ENCODE measurements around the gene IL21.

Gene IL21

DNA sequence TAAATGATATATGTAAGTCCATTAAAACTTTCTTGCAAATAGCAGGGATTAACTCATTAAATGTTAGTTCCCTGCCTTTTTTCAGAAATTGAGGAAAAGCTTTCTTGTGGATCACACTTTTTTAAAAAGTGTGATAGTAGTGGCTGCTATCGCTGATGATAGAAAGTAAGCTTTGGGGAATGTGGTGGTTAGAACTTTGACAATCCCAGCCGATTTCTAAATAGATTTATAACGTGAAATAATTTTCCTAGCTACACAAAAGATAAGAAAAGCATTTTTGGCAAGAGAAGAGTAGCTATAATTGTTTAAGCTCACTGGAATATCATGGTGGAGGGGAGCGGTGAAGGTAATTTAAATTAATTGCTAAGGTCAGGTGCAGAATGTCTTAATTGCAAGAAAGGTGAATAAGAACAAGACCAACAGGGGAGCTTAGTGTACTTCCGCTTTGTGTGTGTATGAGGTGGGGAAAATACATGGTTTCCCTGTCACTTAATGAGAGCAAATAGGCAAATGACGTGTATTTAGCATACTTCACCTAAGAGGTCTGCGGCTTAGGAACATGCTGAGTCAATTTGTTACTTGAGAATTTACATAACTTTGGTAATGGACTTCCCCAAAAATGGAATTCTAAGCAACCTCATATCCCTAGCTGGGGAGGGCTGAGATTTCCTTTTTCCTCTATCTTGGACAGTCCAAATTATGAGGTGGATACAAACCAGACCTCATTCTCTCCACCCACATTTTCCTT lies 11.7 kb upstream of the IL21 start:
- no peak for DNase-seq

DNA sequence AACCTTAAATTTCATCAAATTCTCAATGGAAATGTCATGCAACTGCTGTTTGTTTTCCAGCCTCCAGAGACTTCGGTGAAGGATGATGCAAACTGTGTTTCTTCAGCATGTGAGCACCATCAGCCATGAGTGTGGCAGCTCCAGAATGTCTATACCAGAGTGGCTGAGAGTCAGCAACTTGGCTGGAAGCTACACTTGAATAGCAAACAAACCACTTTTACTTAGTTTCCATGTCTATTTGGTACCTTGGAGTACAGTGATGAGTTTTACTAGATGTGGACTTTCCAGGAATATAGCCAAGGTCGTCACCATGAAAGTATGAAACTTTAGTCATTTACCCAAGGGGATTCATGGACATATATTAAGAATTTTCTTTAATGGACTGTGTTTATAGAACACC lies 4.3 kb upstream of the IL21 start:
- no peak for DNase-seq

DNA sequence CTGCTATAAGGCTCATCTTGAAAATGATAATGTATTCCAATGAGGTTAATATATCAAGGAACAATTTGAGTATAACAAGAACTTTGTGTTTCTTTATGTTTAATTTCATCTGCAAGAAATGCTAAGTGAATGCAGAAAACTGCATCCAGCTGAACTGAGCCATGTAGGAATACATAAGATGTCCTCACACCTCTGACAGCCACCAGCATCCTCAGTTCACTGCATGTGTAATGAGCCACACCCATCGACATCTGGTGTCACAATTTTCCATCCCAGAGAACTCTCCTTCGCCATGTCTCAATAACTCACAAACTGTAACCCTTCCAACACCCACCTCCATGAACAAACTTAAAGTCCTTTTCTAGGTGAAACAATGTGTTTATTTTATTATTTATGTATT lies 3.3 kb upstream of the IL21 start:
- DNase-seq, result no peak

DNA sequence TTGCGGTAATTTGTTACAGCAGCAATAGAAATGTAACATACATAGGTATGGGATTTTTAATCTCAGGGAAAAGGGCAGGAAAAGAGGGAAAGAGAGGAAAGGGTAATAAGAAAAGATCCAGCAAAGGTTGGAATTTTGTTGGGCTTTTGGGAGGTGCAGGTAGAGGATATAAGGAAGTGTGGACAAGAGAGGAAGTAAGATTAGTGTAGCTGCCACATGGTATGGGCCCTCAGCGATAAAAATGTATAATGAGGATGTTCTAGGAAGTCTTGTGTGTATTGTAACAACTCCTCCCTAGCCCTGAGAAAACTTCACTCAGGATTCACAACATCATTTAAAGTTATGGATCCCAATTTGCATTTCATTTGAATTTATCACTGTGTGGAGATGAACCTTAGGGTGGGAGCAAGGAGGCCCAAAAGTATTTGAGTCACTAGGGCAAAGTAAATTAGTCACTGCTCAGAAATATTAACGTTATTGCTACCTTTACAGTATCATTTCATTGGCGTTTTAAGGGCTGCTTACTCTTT lies 2.8 kb upstream of the IL21 start:
- no peak for DNase-seq

DNA sequence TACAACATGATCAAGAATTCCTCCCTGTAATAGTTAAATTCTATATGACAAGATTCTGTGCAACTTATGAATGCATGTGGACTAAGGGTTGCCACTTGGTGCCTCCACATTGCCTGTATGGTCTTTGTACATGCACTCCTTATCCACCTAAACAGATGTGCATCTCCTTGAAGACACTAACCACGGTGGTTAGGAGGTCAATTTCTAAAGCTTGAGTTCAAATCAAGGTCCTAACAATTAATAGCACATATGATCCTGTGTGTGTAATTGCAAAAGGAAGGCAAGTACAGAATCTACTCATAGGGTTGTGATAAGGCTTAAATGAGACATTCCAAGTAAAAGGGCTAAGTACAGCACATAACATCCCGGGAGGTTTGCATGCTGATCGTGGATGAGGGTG lies 1.5 kb upstream of the IL21 start:
- DNase-seq, result no peak

DNA sequence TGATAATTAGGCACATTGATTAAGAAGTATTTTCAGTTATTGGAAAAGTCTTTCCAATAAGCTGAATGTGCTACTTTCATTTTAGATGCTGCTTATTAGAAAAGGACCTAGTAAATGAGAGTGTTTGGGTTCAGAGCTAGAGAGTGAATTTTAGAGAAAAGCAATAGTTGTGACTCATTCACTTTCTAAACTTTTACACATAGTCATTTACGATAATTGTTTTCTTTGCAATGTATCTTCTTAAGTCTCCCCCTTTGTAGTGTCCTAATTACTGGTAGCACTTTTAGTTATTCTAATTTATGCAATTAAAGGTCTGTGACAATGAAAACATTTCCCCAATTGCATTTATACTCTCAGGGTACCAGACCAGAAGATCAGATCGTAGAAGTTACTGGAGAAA lies 1.3 kb downstream of the IL21 start:
- DNase-seq, result no peak

DNA sequence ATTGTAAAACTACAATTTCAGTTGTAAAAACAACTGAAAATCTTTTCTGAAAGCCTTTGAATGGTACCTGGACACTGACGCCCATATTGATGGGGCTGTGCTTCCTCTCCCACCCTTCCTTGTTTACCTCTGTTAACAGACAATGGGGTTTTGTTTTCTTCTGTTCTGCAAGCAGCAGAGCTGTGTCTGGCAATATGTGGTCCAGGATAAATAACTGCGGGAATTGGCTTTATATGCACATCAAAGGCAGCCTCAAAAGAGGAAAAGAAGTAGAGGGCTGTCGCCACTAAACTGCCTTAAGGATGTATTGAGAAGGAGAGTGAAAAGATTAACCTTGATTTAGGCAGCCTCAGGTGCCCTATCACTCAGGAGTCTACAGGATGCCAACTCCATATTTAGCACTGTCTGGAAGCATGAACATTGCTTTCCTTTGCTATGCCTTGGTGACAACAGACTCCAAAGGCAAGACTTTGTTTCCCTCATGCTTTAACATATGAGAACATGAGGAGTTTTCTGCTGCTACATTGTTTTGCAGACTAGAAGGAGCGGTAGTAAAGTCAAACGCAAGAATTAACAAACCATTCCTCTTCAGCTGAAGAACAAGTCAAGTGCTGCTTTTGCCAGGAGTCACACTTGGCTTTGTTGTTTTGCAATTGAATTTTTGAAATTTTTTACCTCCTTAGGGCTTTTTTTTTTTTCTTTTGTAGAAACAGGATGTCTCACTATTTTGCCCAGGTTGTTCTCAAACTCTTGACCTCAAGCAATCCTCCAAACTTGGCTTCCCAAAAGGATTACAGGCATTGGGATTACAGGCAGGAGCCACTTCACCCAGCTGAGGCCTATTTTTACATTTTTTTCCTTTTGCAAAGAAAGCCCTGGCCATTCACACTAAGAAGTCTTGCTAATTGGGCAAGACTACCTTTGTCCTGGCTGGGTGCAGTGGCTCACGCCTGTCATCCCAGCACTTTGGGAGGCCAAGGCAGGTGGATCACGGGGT lies 3.0 kb downstream of the IL21 start:
- no peak for DNase-seq

DNA sequence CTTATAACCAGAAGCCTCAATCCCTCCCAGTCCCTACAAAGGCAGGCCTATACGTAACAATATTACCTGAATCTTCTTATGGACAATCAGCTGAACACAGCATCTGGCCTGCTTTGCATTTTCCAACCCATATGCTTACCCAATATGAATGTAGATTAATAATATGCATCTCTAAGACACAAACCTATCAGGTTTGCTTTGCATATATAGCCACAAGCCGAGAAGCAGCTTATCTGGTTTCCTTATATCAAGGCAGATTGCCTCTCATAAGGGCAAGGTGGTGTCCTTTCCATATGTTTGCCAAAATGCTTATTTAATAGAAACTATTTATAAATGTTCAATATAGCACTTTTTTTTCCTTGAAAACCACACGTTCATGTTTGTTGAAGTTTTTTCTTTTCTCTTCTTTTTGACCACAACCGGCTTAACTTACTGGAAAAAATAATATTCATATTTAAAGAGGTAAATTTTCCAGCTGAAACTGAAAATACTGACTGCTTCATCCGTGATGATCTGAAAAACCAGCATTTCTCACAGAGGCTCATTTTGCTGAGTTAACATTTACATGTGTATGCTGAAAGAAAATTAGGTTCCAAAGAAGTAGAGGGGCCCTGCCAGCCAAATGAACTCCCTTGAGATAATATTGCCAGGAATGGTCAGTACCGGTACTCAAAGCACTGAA lies 3.8 kb downstream of the IL21 start:
- DNase-seq, result no peak

DNA sequence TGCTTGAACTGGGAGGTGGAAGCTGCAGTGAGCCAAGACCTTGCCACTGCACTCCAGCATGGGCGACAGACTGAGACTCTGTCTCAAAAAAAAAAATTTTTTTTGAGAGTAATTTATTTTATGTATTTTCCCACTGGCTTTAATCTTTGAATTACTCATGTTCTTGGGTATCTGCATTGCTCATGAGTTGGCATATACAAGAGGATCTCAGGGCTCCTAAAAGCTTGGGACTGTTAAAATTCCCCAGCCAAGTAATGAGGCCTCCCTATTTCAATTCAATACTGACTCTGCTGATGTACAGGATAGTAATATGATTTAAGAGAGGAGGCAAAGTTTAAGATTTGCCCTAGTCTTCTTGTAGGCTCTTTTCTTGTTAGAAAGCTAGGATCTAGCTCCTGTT lies 6.2 kb downstream of the IL21 start:
- DNase-seq, result no peak

DNA sequence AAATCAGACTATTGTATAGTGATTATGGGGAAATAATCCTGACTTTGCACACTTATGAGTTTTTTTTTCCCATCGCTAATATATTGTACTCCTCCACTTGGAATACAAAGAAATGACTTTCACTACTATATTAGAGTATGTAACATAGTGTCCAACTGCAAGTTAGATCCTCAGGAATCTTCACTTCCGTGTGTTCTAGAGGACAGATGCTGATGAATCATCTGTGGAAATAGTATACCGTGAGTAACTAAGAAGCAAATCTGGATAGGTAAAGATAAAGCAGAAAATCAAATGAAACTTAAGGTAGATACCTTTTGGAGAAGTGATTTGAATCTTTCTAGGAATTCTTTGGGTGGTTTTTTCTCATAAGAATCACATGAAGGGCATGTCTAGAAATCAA lies 8.3 kb downstream of the IL21 start:
- no peak for DNase-seq

DNA sequence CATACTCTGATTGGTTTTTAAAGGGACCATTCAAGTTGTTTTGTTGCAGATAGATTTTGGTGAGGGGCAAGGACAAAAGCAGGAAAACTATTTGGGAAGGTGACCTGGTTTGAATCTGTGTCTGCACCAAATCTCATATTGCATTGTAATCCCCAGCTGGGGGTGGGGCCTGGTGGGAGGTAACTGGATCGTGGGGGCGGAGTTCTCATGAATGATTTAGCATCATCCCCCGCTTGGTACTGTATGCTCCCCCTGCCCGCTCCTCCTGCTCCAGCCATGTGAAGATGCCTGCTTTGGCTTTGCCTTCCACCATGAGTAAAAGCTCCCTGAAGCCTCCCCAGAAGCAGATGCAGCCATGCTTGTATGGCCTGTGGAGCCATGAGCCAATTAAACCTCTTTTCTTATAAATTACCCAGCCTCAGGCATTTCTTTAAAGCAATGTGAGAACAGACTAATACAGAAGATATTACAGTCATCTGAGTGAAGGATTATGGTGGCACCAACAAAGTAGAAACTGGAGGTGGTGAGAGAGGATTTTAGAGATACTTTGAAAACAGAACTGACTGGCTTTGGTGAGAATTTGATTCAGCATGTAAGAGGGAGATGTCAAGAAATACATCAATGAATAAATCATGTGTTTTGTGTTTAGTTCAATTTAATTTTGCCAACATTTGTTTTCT lies 14.4 kb downstream of the IL21 start:
- no peak for DNase-seq

DNA sequence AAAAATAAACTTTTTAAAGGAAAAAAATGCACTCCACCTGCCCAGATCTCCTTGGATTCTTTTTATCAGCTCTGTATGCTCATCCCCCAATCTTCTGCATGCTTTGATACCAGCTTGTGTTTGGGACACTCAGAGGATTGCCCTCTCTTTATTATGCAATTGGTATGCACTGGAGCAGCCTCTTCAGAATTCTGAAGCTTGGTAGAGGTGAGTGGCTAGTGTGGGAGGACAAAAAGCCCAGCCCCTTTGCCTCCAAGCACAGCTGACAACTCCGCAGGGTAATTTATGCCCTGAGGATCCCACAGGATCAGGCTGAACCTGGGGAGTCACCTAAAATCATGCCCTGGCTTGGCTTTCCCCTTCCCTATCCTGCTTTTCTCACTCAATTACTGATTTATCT lies 16.7 kb downstream of the IL21 start:
- no peak for DNase-seq

DNA sequence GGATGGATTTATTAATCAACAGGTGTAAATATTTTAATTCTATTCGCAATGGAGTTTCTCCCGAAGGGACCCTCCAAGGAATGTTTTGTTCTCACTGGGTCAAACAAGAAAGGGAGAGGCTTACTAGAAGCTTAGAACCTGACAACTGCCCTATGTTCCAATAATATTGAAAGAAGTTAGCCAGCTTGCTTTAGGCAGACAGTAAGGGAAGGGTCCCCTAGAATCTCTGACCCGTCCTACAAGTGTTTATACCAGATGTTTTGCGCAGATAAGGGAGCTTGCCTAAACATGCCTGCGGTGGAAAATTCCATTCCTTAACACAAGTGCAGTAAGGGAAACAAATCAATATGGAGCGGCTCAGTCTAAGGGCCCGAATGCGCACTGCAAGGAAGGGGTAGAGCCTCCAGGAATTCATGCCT lies 17.7 kb downstream of the IL21 start:
- DNase-seq, result no peak

DNA sequence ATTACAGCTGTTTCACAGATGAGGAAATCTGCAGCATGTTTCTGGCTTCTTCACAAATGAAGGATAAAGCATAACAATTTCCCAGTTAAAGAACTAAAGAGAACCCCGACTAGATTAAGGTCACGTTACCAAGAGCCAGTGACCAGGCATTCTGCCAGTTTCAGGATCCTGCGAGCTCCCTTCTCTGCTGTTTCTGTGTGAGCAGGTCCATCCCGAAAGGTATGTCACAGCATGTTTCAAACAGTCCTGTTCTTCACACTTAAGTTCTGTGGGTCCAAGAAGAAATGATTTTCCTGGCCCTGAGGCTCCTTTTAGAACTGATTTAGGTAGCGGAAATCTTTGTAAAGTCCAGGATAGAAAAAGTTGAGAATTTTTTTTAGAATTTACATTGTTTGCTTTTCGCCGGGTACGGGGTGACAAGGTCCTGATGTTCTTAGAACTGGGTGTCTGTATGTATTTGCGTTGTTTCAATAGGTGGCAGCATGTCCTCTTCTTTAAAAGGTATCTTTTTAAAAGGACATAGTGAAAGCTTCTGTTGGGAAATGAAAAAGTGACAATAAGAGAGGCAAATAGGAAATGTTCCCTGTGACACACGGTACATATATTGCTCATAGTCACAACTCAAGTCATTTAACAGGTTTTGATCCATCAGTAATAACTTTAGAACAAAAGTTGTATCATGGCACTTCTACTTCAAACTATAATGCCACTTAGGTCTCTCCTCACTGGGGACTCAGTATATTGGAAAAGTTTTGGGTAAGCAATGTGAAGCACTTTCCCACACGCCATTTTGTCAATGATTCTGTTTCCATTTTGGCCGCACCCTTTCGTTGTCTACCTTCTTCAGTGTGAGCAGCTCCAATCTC lies 18.4 kb downstream of the IL21 start:
- DNase-seq, result no peak

DNA sequence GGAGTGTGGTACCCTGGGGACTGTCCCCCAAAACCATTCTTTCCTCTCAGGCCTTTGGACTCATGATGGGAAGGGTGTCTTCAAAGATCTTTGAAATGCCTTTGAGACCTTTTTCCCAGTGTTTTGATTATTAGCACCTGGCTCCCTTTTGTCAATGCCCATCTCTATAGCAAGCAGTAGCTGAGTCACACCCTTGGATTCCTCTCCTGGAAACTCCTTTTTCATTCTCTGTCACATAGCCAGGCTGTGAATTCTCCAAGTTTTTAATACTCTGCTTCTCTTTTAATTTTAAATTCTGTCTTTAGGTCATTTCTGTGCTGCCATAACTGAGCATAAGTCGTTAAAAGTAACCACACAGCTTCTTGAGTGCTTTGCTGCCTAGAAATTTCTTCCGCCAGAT lies 29.7 kb downstream of the IL21 start:
- DNase-seq, result no peak

DNA sequence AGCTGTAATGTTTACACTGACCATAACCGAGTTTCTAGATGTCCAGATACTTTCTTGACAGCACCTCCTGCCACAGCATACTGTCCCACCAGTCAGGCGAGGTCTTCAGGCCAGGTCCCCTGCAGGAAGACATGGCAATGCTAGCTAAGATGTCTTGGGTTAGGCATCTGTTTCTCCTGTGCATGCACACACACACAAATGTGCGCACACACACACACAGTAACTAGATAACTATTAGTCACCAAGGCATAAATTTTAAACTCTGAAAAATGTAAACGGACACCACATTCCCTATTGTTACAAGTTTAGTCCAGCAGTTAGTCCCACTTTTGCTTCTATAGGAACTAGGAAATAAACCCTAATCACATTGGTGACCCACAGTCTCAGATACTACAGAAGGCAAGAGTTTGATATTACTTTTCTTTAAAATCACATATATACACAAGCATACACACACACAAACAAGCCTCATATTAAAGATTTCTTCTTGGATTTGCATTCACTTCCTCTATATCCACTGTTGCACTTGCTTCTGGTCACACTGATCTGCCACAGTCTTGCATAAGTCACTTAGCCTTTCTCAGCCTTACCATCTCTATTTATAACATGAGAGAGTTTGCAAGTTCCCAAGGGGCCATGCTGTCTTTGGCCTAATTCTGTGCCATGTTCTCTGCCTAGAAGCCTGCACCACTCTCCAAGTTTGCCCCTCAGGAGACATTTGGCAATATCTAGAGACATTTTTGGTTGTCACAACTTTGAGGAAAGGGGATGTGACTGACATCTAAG lies 32.2 kb downstream of the IL21 start:
- no peak for DNase-seq

DNA sequence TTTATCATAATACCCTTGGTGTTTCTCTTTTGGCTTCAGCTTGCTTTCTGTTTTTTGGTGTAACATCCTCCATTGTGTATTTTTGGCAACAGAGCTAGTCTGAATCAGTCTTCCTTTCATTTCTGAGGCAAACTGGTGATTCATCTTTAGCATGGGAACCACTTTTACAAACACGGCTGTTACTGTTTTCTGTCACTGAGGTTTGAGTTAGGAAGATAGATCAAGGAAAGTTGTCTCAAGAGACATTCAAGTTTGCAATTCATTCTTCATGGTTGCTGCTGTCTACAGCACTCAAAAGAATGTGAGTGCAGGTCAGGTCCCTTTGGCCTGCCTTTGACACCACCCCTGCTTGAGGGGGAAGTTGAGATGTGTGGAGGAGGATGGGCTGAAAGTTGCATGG lies 36.3 kb downstream of the IL21 start:
- DNase-seq, result no peak

DNA sequence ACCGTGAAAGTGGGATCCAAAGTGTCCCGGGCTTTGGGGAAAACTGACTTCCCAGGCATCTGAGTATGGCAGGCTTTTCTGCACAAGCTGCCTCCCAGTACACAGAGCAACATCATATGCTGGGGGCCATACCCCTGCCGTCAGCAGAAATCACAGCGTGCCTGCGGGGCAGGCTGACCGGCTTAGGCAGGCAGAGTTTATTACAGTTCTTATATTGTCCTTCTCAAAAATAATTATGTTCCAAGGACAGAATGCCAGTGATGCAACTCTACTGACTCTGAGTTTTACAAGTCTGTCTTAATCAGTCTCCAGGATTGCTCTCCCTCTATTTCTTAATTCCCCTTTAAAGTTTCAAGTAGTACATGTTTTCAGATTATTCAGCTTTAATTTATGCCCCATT lies 37.0 kb downstream of the IL21 start:
- DNase-seq, result no peak

DNA sequence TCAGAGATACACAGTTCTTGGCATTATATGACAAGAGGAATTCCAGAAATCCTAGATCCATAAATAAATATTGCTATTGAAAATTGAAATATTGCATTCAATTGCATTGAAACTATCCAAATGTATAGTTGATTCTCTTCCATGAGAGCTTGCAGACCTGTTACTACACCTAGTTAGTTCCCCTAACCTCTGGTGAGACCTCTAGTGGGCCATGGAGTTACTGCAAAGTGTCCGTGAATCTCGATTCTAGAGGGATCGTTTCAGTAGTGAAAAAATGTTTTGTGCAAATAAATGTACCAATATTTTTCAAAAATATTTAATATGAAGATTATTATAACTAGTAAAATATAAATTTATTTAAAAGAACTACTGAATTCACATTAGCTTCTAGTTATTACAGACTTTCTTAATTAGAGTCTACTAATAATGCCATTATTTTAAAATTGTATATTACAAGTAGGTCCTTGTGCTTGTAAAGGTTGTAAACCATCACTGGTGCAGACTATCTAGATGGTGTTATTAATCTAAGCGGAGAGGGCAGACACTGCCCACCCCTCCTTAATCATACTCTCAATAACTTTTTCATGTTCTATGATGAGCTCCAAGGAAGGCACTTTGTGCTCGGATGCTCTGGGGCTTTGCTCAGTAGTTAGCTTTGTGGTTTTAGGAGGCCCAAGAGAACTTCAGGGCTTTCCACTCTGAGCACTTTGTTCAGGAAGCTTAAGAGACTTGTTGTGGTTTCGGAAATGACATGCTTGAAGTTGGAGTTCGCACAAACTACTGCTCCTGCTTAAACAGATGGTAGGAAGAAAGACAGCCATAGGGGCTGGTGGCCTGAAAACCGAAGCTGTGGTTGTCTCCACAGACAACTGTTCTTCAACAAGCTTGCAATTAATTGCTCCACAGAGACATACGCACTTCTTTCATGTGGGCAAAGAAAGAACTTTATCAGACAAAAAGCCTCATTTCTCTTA lies 42.8 kb downstream of the IL21 start:
- DNase-seq, result peak; percentile 62 to 72

DNA sequence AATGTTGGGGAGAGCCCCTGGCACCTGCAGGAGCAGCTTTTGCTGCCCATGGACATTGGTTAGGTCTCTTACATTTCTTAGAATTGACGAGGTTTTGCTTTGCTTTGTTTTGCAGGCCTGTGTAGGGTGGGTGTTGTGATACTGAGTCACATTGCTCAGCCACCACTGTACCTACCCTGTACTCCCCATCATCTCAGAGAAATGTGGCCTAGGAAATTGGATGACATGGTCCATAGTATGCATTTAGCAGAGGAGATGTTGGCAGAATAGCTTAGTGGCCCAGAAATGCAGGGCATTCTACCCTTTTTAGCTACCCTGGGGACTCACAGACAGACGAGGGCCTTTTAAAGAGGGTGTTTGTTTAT lies 43.7 kb downstream of the IL21 start:
- DNase-seq, result no peak
